ENCODE results near the gene CHCHD1.
"Not testable (repeated sequence)": the region's sequence is repeated elsewhere in the genome, so short reads cannot be mapped to it uniquely, and the experiment has no call there.

The CHCHD1 gene

GRCh38 chr10:73827346-73828089 is 45.7 kb downstream of the CHCHD1 start:
- Histone ChIP-seq H3K9me2 (replicated peaks; ENCODE audit: insufficient read depth, low read length) (no peaks in the 10 kb centered on the region), H3K27ac (ENCODE audit: low read length) (no peak overlapping the region), H3K4me1 (ENCODE audit: low read length) (no peaks in the 10 kb centered on the region), H3K4me3 (ENCODE audit: low read length) (no peak overlapping the region), H3K36me3 (replicated peaks; ENCODE audit: insufficient read depth, low read length) (no peaks in the 10 kb centered on the region), H3F3A (ENCODE audit: insufficient read depth, low read length) (no peaks in the 10 kb centered on the region), H3K9ac (ENCODE audit: low read length) (no peak overlapping the region), H3K27me3 (replicated peaks; ENCODE audit: insufficient read depth, low read length) (no peaks in the 10 kb centered on the region), H3K4me2 (ENCODE audit: low read depth, low read length) (no peak overlapping the region), H2AFZ (ENCODE audit: low read length) (no peak overlapping the region), H4K20me1 (ENCODE audit: insufficient read depth, low read length) (no peaks in the 10 kb centered on the region), H3K79me2 (ENCODE audit: low read length) (no peaks in the 10 kb centered on the region), H3K9me3 (replicated peaks; ENCODE audit: insufficient read depth, low read length) (no peaks in the 10 kb centered on the region)
- no peak for TF ChIP-seq EZH2phosphoT487 (IDR thresholded peaks at IDR 0.05; ENCODE audit: low read length)
- DNase-seq = no peak

- TF ChIP-seq CTCF (IDR thresholded peaks at IDR 0.05; ENCODE audit: low read length) (no peak), EZH2phosphoT487 (IDR thresholded peaks at IDR 0.05; ENCODE audit: low read length) (no peak), EZH2 (optimal IDR thresholded peaks at IDR 0.05; ENCODE audit: low read depth, low read length) (no peak)
- no peaks in the 10 kb centered on the region for H3K27me3 ChIP-seq (replicated peaks; ENCODE audit: insufficient read depth, low read length)
- no peaks in the 10 kb centered on the region for H3K36me3 ChIP-seq (replicated peaks; ENCODE audit: insufficient read depth, low read length)
- no peaks in the 10 kb centered on the region for H4K20me1 ChIP-seq (ENCODE audit: insufficient read depth, low read length)
- DNase-seq = no peak
- H3K4me1 ChIP-seq (ENCODE audit: low read length) = no peaks in the 10 kb centered on the region
- no peak overlapping the region for H2AFZ ChIP-seq (ENCODE audit: low read length)
- H3K9me3 ChIP-seq (replicated peaks; ENCODE audit: insufficient read depth, low read length) = no peaks in the 10 kb centered on the region
- H3K4me2 ChIP-seq (ENCODE audit: low read depth, low read length) = no peak overlapping the region
- no peaks in the 10 kb centered on the region for H3K9me2 ChIP-seq (replicated peaks; ENCODE audit: insufficient read depth, low read length)
- no peaks in the 10 kb centered on the region for H3K79me2 ChIP-seq (ENCODE audit: low read length)
- H3F3A ChIP-seq (ENCODE audit: insufficient read depth, low read length) = no peaks in the 10 kb centered on the region
- H3K27ac ChIP-seq (ENCODE audit: low read length) = no peak overlapping the region
- no peak overlapping the region for H3K4me3 ChIP-seq (ENCODE audit: low read length)
- H3K9ac ChIP-seq (ENCODE audit: low read length) = no peak overlapping the region
Measured at GRCh38 chr10:73828161-73828560, 46.3 kb downstream of the CHCHD1 start.

- H3K4me3 ChIP-seq (ENCODE audit: low read length); H2AFZ ChIP-seq (ENCODE audit: low read length); H4K20me1 ChIP-seq (ENCODE audit: insufficient read depth, low read length); H3K27me3 ChIP-seq (replicated peaks; ENCODE audit: insufficient read depth, low read length); DNase-seq; H3K79me2 ChIP-seq (ENCODE audit: low read length); H3K27ac ChIP-seq (ENCODE audit: low read length); H3K9ac ChIP-seq (ENCODE audit: low read length); H3K9me3 ChIP-seq (replicated peaks; ENCODE audit: insufficient read depth, low read length); H3K4me2 ChIP-seq (ENCODE audit: low read depth, low read length); H3K36me3 ChIP-seq (replicated peaks; ENCODE audit: insufficient read depth, low read length); H3K9me2 ChIP-seq (replicated peaks; ENCODE audit: insufficient read depth, low read length); H3K4me1 ChIP-seq (ENCODE audit: low read length); H3F3A ChIP-seq (ENCODE audit: insufficient read depth, low read length): not testable (repeated sequence)
Measured at GRCh38 chr10:73829090-73829489, 47.2 kb downstream of the CHCHD1 start.
